Right renal pelvis (tissue), 4 donors: ENCODE data around the gene TBC1D20. TPM values are rescaled to one million over a fixed set of nuclear protein-coding genes. Genes with fewer than 3 reads are reported as not detected.
"Not testable (repeated sequence)": the region's sequence is repeated elsewhere in the genome, so short reads cannot be mapped to it uniquely, and the experiment has no call there.

Source experiments
- DNase-seq, 4 donors: peaks; one replicate each; pipeline ENCODE4 v3.0.0-alpha.2; 2013; ENCODE audit warnings: low read depth in 4 of 4, low spot score in 3 of 4, missing footprints in 1 of 4
- polyA plus RNA-seq, 4 donors: library from polyadenylated mRNA; unstranded; fragments of 120-200 nt; gene quantifications; one replicate each; pipeline ENCODE4 v1.2.1, GENCODE V29; 2013; ENCODE audit not compliant: insufficient read length in 4 of 4

The TBC1D20 gene
- polyA plus RNA-seq, 4 donors, result 30.5 to 37.1 (median 33.6) TPM

DNA sequence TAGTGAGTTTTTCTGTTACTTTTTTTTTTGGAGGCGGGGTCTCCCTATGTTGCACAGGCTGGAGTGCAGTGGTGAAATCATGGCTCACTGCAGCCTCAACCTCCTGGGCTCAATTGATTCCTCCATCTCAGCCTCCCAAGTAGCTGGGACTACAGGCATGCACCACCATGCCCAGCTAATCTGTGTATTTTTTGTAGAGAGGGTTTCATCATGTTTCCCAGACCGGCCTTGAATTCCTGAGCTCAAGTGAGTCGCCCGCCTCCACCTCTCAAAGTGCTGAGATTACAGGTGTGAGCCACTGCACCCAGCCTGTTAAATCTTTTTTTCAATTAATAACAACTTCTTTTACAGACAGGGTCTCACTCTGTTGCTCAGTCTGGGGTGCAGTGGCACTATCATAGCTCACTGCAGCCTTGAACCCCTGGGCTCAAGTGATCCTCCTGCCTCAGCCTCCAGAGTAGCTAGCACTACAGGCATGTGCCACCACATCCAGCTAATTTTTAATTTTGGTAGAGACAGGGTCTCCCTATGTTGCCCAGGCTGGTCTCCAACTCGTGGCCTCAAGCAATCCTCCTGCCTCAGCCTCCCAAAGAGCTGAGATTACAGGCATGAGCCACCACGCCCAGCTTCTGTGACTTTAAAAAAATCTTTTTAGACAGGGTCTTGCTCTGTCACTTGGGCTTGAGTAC is 14.4 kb upstream of the TBC1D20 start:
- DNase-seq, result not testable (repeated sequence)

DNA sequence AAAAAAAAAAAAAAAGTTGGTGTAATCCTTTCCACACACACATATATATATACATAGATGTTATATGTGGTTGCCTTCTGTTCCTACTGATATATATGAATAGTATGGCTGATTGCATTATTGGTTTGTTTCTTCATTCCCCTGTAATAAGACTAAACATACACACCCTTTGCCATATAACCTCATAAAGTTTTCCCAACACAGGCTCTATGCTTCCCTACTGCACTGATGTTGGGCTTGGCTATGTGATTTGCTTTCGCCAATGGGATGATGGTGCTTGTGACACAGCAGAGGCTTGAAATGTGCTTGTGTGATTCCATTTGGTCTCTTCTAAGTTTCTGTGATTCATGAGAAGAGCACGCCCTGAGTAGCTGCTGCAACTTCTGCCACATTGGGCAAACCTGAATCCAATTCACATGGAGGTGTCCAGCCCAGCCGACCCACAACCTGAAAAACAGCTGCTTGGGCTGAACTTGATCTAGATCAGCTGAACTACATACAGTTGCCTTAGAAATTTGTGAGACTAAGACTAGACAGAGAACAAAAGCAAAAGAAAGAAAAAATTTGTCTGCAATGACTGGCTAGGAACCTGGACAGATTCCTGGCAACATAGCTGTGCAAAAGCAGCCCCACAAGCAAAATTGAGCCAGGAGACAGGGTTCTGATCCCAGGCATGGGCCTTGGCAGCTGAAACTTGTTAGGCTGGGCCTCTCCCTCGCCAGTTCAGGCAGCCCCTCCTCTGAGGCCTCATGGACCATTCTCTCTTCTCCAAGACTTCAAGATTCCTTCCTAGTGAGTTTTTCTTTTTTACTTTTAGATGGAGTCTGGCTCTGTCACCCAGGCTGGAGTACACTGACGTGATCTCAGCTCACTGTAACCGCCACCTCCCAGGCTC is 13.4 kb upstream of the TBC1D20 start:
- DNase-seq, result no peak

DNA sequence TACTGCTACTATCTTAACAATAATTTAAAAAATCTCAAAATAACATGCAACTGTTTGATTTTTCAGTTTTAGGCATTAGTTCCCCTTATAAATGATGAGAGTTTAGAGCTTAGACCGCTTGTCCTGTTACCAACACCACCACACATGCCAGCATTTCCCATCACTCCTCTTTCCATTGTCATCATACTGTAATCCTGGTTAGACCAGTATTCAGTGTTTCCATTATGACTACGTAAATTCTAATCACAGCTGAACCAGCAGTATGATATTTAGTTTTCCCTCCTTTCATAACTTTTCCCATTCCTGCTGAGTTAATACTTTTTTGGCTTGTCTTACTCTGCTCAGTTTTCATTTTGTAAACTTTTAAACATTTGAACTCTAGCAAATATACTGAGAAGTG is 12.2 kb upstream of the TBC1D20 start:
- DNase-seq, result no peak

GRCh38 chr20:472889-473292 is 10.6 kb upstream of the TBC1D20 start:
- no peak for DNase-seq

- no peak for DNase-seq
These were observed 10.0 kb upstream of the TBC1D20 start for GRCh38 chr20:472137-472846.

DNA sequence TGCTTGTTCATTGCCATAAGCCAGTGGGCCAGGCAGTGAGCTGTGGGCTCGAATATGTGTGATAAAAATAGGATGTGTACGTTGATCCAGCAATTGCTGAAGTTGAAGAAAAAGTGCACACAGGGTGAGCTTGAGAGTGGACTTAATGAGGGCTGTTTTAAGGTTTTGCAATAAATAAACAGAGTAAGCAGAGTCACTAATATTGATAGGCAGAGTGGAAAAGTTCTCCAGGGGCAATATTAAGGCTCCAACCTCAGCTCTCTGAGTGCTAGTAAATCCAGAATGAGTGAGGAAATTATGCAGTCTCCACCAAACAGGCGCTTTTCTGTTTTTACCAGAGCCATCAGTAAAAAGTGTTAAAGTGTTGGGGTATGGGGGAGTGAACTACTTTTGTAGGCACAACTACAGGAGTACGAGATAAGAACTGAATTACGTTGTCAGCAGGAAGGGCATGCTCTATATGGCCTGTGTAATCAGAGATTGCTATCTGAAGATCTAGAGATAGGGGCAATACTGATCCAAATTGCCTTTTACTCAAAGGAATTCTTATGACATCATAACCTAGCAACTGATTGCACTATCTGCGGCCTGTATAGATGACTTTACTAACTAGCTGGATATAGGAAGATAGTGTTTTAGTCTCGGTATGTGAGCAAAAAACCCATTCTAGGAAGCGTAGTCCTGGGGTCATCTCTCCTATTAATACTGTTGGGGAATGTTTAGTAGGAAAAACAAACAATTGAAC is 7.6 kb upstream of the TBC1D20 start:
- no peak for DNase-seq

DNA sequence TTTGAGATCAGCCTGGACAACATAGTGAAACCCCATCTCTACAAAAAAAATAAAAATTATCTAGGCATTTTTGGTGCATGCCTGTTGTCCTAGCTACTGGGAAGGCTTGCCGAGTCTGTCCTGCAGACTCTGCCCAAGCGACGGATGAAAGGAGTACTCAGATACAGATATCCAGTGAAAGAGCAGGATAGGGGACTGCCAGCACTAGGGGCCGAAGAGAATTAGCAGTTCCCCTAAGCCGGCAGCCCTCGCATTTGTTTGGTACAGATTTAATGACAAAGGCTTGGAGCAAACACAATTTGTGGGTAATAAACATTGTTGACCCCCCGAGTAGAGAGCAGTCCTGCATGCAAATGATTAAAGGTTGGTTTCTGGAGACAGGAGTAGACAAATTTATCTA is 5.4 kb upstream of the TBC1D20 start:
- no peak for DNase-seq

- peak in 3 of 4 donors; percentile 16 to 53 (median 30) for DNase-seq
These were observed 807 bp downstream of the TBC1D20 start for GRCh38 chr20:461254-462198.

DNA sequence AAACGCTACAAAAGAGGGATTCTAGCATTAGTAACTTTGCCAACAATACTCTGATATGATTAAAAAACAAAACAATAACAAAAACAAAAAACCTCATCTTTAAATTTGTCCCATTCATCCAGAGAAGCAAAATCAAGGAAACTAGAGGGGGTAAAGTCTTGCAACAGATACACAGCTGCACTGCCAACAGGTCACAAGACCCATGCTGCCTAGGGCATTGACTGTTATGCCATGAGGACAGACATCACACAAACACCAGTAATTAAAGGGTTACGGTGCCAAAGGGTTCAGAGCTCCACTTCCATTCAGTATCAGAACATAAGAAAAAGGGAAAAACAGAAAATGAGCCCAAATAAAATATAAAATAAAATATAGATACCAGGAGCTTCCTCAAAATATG is 1.6 kb downstream of the TBC1D20 start:
- DNase-seq, result no peak

DNA sequence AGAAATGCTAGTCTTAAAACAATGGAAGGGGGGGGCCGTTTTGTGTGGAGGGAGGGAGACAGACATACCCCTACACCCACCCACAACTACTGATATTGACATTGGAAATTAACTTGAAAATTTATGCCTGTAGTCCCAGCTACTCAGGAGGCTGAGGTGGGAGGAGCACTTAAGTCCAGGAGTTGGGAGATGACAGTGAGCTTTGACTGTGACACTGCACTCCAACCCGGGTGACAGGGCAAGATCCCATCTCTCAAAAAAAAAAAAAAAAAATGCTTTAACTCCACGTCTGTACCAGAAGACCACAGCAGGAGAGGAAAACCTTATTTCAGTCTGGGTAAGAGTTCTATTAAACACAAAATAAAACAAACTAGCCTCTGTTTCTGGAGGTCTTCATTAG is 2.2 kb downstream of the TBC1D20 start:
- no peak for DNase-seq

- no peak for DNase-seq
These were observed 3.6 kb downstream of the TBC1D20 start for GRCh38 chr20:458776-459175.

GRCh38 chr20:454951-455350 is 7.4 kb downstream of the TBC1D20 start:
- DNase-seq, result no peak

GRCh38 chr20:452021-452420 is 10.3 kb downstream of the TBC1D20 start:
- not testable (repeated sequence) for DNase-seq

- DNase-seq, result no peak
These were observed 16.6 kb downstream of the TBC1D20 start for GRCh38 chr20:445514-446336.

DNA sequence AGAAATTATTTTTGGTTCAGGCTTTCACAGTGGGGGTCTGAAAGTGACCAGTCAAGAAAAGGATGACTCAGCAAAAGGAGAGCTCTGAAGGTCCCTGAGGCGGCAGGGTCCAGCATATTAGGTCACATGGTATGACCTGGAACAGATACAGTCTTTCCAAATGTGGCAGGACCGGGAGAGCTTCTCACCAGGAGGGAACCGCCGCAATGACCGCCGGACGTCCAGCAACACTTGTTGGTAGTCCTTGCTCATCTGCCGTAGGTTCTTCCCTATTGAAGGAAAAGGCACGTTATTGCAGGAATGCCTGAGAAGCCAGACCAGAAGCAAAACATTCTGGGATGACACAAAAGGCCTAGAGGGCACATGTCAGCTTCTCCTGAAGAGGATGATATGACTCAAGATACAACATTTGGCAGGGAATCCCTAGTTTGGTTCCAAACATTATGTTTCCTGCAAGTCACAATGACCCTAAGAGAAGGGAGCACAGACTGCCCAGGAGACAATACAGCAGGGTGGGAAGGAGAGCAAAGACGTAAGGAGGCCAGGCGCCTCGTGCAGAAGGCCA is 17.4 kb downstream of the TBC1D20 start:
- no peak for DNase-seq

GRCh38 chr20:444117-444516 is 18.2 kb downstream of the TBC1D20 start:
- DNase-seq, result no peak

- no peak for DNase-seq
These were observed 19.0 kb downstream of the TBC1D20 start for GRCh38 chr20:443223-443775.

DNA sequence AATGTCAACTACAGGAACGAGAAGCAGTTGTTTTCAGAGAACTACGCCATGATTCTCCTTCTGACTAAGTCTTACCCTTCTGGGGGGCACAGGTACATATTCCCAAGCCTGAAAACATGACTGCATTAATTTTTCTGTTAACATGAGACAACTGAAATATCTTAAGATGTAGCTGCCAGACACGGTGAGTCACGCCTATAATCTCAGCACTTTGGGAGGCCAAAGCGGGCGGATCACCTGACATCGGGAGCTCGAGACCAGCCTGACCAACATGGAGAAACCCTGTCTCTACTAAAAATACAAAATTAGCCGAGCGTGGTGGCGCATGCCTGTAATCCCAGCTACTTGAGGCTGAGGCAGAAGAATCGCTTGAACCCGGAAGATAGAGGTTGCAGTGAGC is 21.7 kb downstream of the TBC1D20 start:
- no peak for DNase-seq
